Neural cell (in vitro differentiated cells): ENCODE measurements around the gene SP3.

Source experiments
- POLR2AphosphoS5 ChIP-seq: IDR thresholded peaks from 2 replicates; pipeline ENCODE4 v1.6.1; 2012
- SMC3 ChIP-seq: fragments of 450-650 bp; conservative IDR thresholded peaks from 2 replicates; pipeline ENCODE4 v1.6.1; 2014; ENCODE audit warnings: antibody characterized with exemption, mild to moderate bottlenecking, moderate library complexity; ENCODE audit not compliant: poor library complexity
- TF ChIP-seq, protein P1 (sequence below): fragments of 450-650 bp; IDR thresholded peaks from 2 replicates; pipeline ENCODE4 v1.5.1; 2014; ENCODE audit warnings: antibody characterized with exemption, mild to moderate bottlenecking, moderate library complexity; ENCODE audit not compliant: poor library complexity, severe bottlenecking

- TF ChIP-seq POLR2AphosphoS5, result no peak
- TF ChIP-seq, protein P1, sequence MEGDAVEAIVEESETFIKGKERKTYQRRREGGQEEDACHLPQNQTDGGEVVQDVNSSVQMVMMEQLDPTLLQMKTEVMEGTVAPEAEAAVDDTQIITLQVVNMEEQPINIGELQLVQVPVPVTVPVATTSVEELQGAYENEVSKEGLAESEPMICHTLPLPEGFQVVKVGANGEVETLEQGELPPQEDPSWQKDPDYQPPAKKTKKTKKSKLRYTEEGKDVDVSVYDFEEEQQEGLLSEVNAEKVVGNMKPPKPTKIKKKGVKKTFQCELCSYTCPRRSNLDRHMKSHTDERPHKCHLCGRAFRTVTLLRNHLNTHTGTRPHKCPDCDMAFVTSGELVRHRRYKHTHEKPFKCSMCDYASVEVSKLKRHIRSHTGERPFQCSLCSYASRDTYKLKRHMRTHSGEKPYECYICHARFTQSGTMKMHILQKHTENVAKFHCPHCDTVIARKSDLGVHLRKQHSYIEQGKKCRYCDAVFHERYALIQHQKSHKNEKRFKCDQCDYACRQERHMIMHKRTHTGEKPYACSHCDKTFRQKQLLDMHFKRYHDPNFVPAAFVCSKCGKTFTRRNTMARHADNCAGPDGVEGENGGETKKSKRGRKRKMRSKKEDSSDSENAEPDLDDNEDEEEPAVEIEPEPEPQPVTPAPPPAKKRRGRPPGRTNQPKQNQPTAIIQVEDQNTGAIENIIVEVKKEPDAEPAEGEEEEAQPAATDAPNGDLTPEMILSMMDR, result no peak
- TF ChIP-seq SMC3, result no peak
Measured at GRCh38 chr2:173989884-173990215, 24.7 kb upstream of the SP3 start.
